Ovary (tissue), 9 donors: Measurements from ENCODE around the gene STK17B. TPM values are rescaled to one million over a fixed set of nuclear protein-coding genes. Genes with fewer than 3 reads are reported as not detected.

Source experiments
- DNase-seq, 5 donors: peaks; one replicate each; pipeline ENCODE4 v3.0.0-alpha.2; 2019 to 2020
- H3K27ac ChIP-seq, 2 donors: fragments of 200-600 bp; one replicate each; pipeline versions ENCODE4 v1.5.1 to v1.8.0; 2019 to 2022
- H3K27me3 ChIP-seq: fragments of 200-600 bp; one replicate; pipeline ENCODE4 v1.8.0; 2022
- H3K36me3 ChIP-seq: fragments of 200-600 bp; sonication (generic); one replicate; pipeline ENCODE4 v1.5.1; 2019
- H3K4me1 ChIP-seq: one replicate; pipeline ENCODE4 v1.8.1; 2013; ENCODE audit warnings: mild to moderate bottlenecking, moderate library complexity; ENCODE audit not compliant: insufficient read depth
- H3K4me3 ChIP-seq: fragments of 200-600 bp; sonication (generic); one replicate; pipeline ENCODE4 v1.5.1; 2017
- H3K9me3 ChIP-seq, 2 donors: fragments of 200-600 bp in 1 of 2; sonication (generic) in 1 of 2; one replicate each; pipeline versions ENCODE4 v1.5.1 to v1.8.1; 2013 to 2019; ENCODE audit warnings: mild to moderate bottlenecking in 1 of 2, moderate library complexity in 1 of 2
- CTCF ChIP-seq, 3 donors: fragments of 450-650 bp in 2 of 3; fragments of 200-600 bp in 1 of 3; IDR thresholded peaks; one replicate each; pipeline versions ENCODE4 v1.5.1 to v1.8.0; 2016 to 2022; ENCODE audit warnings: antibody characterized with exemption in 3 of 3, mild to moderate bottlenecking in 1 of 3
- EP300 ChIP-seq: sonication (generic); formaldehyde crosslinking; IDR thresholded peaks from one replicate; pipeline ENCODE4 v1.6.1; 2017; ENCODE audit warnings: antibody characterized with exemption
- POLR2A ChIP-seq: fragments of 450-650 bp; IDR thresholded peaks from one replicate; pipeline ENCODE4 v1.6.1; 2017; ENCODE audit warnings: antibody characterized with exemption, mild to moderate bottlenecking, moderate library complexity
- WGBS, 3 donors: extraction: QIAGEN DNeasy Blood & Tissue Kit in 1 of 3; methylation state at CpG; one replicate each; pipeline versions ENCODE4 v1.1.5 to v1.1.7; 2013 to 2017; 5-methylcytosine and 5-hydroxymethylcytosine counted together
- intact Hi-C, 4 donors: fragments of 100-400 bp; cut with DNase I; formaldehyde crosslinking; loops; one replicate each; pipeline versions ENCODE4 v1.11.0 to v1.15.1; 2022 to 2023
- polyA plus RNA-seq, 2 donors: library from polyadenylated mRNA; stranded (reverse); fragments of 200-250 nt in 1 of 2; fragments of 350-450 nt in 1 of 2; fragmentation: Illumina TruSeq in 1 of 2; extraction: RNeasy Lipid Tissue Mini Kit (QIAGEN cat#74804) in 1 of 2; gene quantifications; one replicate each; pipeline ENCODE4 v1.2.3, GENCODE V29; 2013 to 2014
- total RNA-seq, 7 donors: library from RNA; depleted of rRNA in 2 of 7; stranded (reverse); fragments of >200 nt in 2 of 7; fragmentation: NEBNext Ultra II Directional in 3 of 7; extraction: Animal tissue kit (Norgen Biotek cat#: 25700) in 3 of 7; gene quantifications; one replicate each; pipeline versions ENCODE4 v1.1.0 to v1.2.4, GENCODE V29; 2016 to 2023
- donor health status: DM: no; HTN: no; CAD: no; lungs with moderate emphysema.
- donor health status: DM: no; HTN: no; CAD: no.
- donor health status: Bipolar disorder and iron deficiency.
- donor health status: DM: yes; HTN: yes; CAD: no.
- donor health status: DM: no; HTN: no; CAD: no.
- donor health status: DM: yes; HTN: yes; CAD: no.

STK17B gene
- total and polyA plus RNA-seq, 9 donors = 1.7 to 28.4 (median 4.9) TPM

GRCh38 chr2:196170606-196171247, 651 bp downstream of the STK17B start:
- 0% methylated on average over 48 to 54 of the region's 54 CpGs for WGBS, 3 donors
- no peak for TF ChIP-seq CTCF (IDR thresholded peaks at IDR 0.05)
- no peak for TF ChIP-seq EP300
- no peak for TF ChIP-seq POLR2A
- peak overlapping the region; percentile 37 to 62 for H3K27ac ChIP-seq
- no peaks in the 10 kb centered on the region for H3K4me1 ChIP-seq
- H3K27me3 ChIP-seq = no peaks in the 10 kb centered on the region
- no peaks in the 10 kb centered on the region for H3K36me3 ChIP-seq
- peak overlapping the region; percentile 61 for H3K4me3 ChIP-seq
- no peak for DNase-seq
- intact Hi-C loops = no loop called here
- H3K9me3 ChIP-seq = no peaks in the 10 kb centered on the region

GRCh38 chr2:196170213-196170605, 1.2 kb downstream of the STK17B start:
- WGBS, 3 donors = 2 to 3% (median 2%) methylated on average over 13 of the region's 13 CpGs
- DNase-seq = no peak
- intact Hi-C loops = no loop called here
- Histone ChIP-seq H3K4me3 (peak overlapping the region; percentile 61), H3K27me3 (no peaks in the 10 kb centered on the region), H3K4me1 (no peaks in the 10 kb centered on the region), H3K36me3 (no peaks in the 10 kb centered on the region), H3K9me3 (no peaks in the 10 kb centered on the region), H3K27ac (no peak overlapping the region)
- no peak for TF ChIP-seq EP300
- TF ChIP-seq POLR2A = no peak
- TF ChIP-seq CTCF (IDR thresholded peaks at IDR 0.05) = no peak

DNA sequence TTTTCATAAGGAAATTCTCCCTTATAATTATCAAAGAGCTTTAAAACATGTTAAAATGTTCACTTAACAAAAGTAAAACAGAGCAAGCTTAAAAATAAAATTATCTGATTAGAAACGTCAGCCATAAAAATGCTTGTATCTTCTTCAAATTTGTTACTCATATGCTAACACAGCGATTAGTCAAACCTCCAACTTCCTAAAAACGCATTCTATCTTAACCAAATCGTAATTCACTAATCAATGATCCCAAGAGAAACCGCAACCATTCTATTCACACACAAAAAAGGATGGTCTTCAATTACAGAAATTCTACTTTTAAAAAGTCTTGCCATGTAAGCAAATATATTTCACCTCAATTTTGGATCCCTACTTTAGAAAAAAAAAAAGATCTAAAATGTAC, 1.9 kb downstream of the STK17B start:
- H3K4me3 ChIP-seq = peak overlapping the region; percentile 61
- 76 to 83% (median 80%) methylated on average over 5 of the region's 5 CpGs for WGBS, 3 donors
- no peak overlapping the region for H3K27ac ChIP-seq

DNA sequence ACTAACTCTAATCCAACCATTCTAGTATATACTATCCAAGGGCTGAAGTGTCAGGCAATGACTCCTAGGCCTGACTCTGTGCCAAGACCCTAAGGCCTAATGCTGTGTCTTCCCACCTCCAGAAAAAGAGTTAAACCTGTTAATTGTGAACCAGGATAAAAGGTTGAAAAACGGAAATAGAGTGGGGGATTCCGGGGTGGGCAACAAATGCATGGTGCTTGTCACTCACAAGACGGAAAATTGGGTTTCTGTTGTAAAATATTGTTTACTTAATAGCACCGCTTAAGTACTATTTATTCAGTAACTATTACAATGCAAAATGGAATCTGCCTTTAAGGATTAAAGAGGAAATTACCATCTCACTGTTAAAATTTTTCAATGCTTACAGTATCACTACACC, 3.2 kb downstream of the STK17B start:
- no peak for TF ChIP-seq POLR2A
- no peak for TF ChIP-seq CTCF (IDR thresholded peaks at IDR 0.05)
- no peak for TF ChIP-seq EP300
- Histone ChIP-seq H3K27ac (no peak overlapping the region), H3K9me3 (no peaks in the 10 kb centered on the region), H3K4me1 (no peaks in the 10 kb centered on the region), H3K36me3 (no peaks in the 10 kb centered on the region), H3K4me3 (no peak overlapping the region), H3K27me3 (no peaks in the 10 kb centered on the region)
- 88 to 95% (median 89%) methylated on average over 4 of the region's 4 CpGs for WGBS, 3 donors
- no peak for DNase-seq
- intact Hi-C loops = no loop called here

More for the DNA sequence above, 1.9 kb downstream of the STK17B start:
- intact Hi-C loops = no loop called here
- Histone ChIP-seq H3K27me3 (no peaks in the 10 kb centered on the region), H3K4me1 (no peaks in the 10 kb centered on the region), H3K36me3 (no peaks in the 10 kb centered on the region), H3K9me3 (no peaks in the 10 kb centered on the region)
- TF ChIP-seq CTCF (IDR thresholded peaks at IDR 0.05) (no peak), POLR2A (no peak), EP300 (no peak)
- no peak for DNase-seq
